PFSK-1 (cell line): ENCODE measurements around the gene MYL3.

Experiments used
- FOXP2 ChIP-seq: optimal IDR thresholded peaks from 2 replicates; pipeline ENCODE3; 2011; ENCODE audit warnings: borderline replicate concordance, control low read depth, inconsistent platforms; ENCODE audit not compliant: insufficient read depth; ENCODE audit errors: extremely low read length, extremely low read depth
- POLR2AphosphoS5 ChIP-seq: IDR thresholded peaks from 2 replicates; pipeline ENCODE4 v1.6.1; 2012; ENCODE audit warnings: low read depth, mild to moderate bottlenecking, control low read depth, low read length, moderate library complexity
- REST ChIP-seq, 2 experiments: IDR thresholded peaks; 2 replicates each; pipeline versions ENCODE4 v1.6.1 to v1.8.0; 2011 to 2012; ENCODE audit warnings: low read depth in 2 of 2, low read length in 2 of 2, control low read depth in 1 of 2, inconsistent platforms in 1 of 2, mild to moderate bottlenecking in 1 of 2, moderate library complexity in 1 of 2; ENCODE audit not compliant: insufficient read depth in 1 of 2
- SIN3A ChIP-seq: IDR thresholded peaks from 2 replicates; pipeline ENCODE4 v1.6.1; 2012; ENCODE audit warnings: mild to moderate bottlenecking, low read length, moderate library complexity, borderline replicate concordance; ENCODE audit not compliant: insufficient read depth
- TAF1 ChIP-seq: IDR thresholded peaks from 2 replicates; pipeline ENCODE4 v1.6.1; 2012; ENCODE audit warnings: low read length, control low read depth, borderline replicate concordance; ENCODE audit not compliant: insufficient read depth

GRCh38 chr3:46908294-46908985, 45.2 kb upstream of the MYL3 start:
- TF ChIP-seq REST (IDR thresholded peaks at IDR 0.05; ENCODE audit: insufficient read depth in 1 of 2, low read depth in 2 of 2, low read length in 2 of 2) = no peak
- no peak for TF ChIP-seq SIN3A
- TF ChIP-seq POLR2AphosphoS5 = no peak
- no peak for TF ChIP-seq FOXP2
- no peak for TF ChIP-seq TAF1
